Measurements from ENCODE around the gene SPARCL1. TPM values are rescaled to one million over a fixed set of nuclear protein-coding genes. Genes with fewer than 3 reads are reported as not detected.

The SPARCL1 gene
- total and polyA plus RNA-seq, 10 of the 15 experiments (the other 5 are each of a cell fraction or from before 2014, with no cell fraction given): 0.10 to 1.1 TPM; not detected in 8

GRCh38 chr4:87542734-87543312, 13.6 kb upstream of the SPARCL1 start:
- in situ Hi-C loops (cut with MboI): no loop called here
- SMC1A ChIA-PET (ENCODE audit: uncharacterized antibody, unreplicated experiment): no interaction called here
- TF ChIP-seq IKZF1 (conservative IDR thresholded peaks at IDR 0.05) (no peak), ATF3 (IDR thresholded peaks at IDR 0.05; ENCODE audit: borderline replicate concordance, extremely low read depth, low read depth, low read length) (no peak), POLR2AphosphoS5 (IDR thresholded peaks at IDR 0.05; ENCODE audit: low read length) (no peak), IKZF2 (IDR thresholded peaks at IDR 0.05) (no peak), DPF2 (IDR thresholded peaks at IDR 0.05) (no peak), CEBPB (IDR thresholded peaks at IDR 0.05; ENCODE audit: borderline replicate concordance in 1 of 2, low read depth in 2 of 2, low read length in 2 of 2) (no peak), TCF12 (IDR thresholded peaks at IDR 0.05; ENCODE audit: low read depth, low read length) (no peak), NR2F1 (conservative IDR thresholded peaks at IDR 0.05) (no peak), ATF7 (IDR thresholded peaks at IDR 0.05; ENCODE audit: low read depth) (no peak)

More at GRCh38 chr4:87542734-87543312, 13.6 kb upstream of the SPARCL1 start:
- Histone ChIP-seq H3K9ac (ENCODE audit: control insufficient read depth, insufficient read depth, low read length) (no peak overlapping the region), H3K27me3 (replicated peaks in 1 of 2; ENCODE audit: control insufficient read depth in 2 of 2, insufficient read depth in 2 of 2, low read length in 1 of 2) (no peaks in the 10 kb centered on the region), H3K4me1 (ENCODE audit: control insufficient read depth, insufficient read depth, low read length) (no peaks in the 10 kb centered on the region), H4K20me1 (ENCODE audit: control insufficient read depth, insufficient read depth) (no peaks in the 10 kb centered on the region), H3K4me2 (ENCODE audit: control insufficient read depth, insufficient read depth) (no peak overlapping the region), H3K36me3 (ENCODE audit: control insufficient read depth in 2 of 2, insufficient read depth in 2 of 2, low read length in 1 of 2) (no peaks in the 10 kb centered on the region), H3K9me3 (replicated peaks; ENCODE audit: control insufficient read depth, insufficient read depth, low read length) (no peaks in the 10 kb centered on the region), H3K27ac (ENCODE audit: control insufficient read depth, insufficient read depth) (no peak overlapping the region), H3K79me2 (ENCODE audit: control insufficient read depth, insufficient read depth, low read length) (no peaks in the 10 kb centered on the region), H2AFZ (ENCODE audit: control insufficient read depth, low read depth, low read length) (no peak overlapping the region), H3K4me3 (no peak overlapping the region)
- no peak for ATAC-seq
- no TSS peak for BruUV-seq (replicated peaks)
- ChIA-PET CTCF (no interaction called here), RAD21 (ENCODE audit: unreplicated experiment) (no interaction called here), POLR2A (no interaction called here)
- DNase-seq (ENCODE audit: low read depth, low spot score): no peak
- FAIRE-seq: no peak
- intact Hi-C loops (cut with micrococcal nuclease; ENCODE audit: unreplicated experiment): no loop called here

Data from GM12878 (cell line).